ENCODE results near the gene HOMER2. TPM values are rescaled to one million over a fixed set of nuclear protein-coding genes. Genes with fewer than 3 reads are reported as not detected.

Gene HOMER2
- total and polyA plus RNA-seq, 9 of the 15 experiments (the other 6 are each of a cell fraction or from before 2014, with no cell fraction given) = 0.13 to 0.47 (median 0.29) TPM; not detected in 1

- TF ChIP-seq, protein P1, sequence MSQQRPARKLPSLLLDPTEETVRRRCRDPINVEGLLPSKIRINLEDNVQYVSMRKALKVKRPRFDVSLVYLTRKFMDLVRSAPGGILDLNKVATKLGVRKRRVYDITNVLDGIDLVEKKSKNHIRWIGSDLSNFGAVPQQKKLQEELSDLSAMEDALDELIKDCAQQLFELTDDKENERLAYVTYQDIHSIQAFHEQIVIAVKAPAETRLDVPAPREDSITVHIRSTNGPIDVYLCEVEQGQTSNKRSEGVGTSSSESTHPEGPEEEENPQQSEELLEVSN (IDR thresholded peaks at IDR 0.05; ENCODE audit: borderline replicate concordance in 1 of 2, extremely low read depth in 1 of 2, insufficient read depth in 1 of 2, insufficient read length in 1 of 2, low read depth in 1 of 2, low read length in 1 of 2, poor library complexity in 1 of 2, severe bottlenecking in 1 of 2) = peak; percentile 89 to 95
- TF ChIP-seq CREB1 (IDR thresholded peaks at IDR 0.05) (no peak), CREB1 (CRISPR knock-in tag; IDR thresholded peaks at IDR 0.05) (peak; percentile 14; the same call in 1 of the 2 replicates), ZNF79 (CRISPR knock-in tag; IDR thresholded peaks at IDR 0.05; ENCODE audit: low read depth) (no peak), PTRF (tag; IDR thresholded peaks at IDR 0.05) (no peak), EHMT2 (IDR thresholded peaks at IDR 0.05) (peak; percentile 88), HNRNPL (IDR thresholded peaks at IDR 0.05; ENCODE audit: low read depth, low read length) (no peak), ZNF445 (CRISPR knock-in tag; IDR thresholded peaks at IDR 0.05; ENCODE audit: low read depth) (0 out of 2 replicates have a peak, but pooled peaks have one; percentile 36), ZBTB12 (CRISPR knock-in tag; IDR thresholded peaks at IDR 0.05) (no peak), COPS2 (conservative IDR thresholded peaks at IDR 0.05) (no peak), THRAP3 (IDR thresholded peaks at IDR 0.05; ENCODE audit: borderline replicate concordance) (0 out of 2 replicates have a peak, but pooled peaks have one; percentile 49), GABPA (tag; conservative IDR thresholded peaks at IDR 0.05; ENCODE audit: low read depth) (peak; percentile 95), GATAD2B (IDR thresholded peaks at IDR 0.05; ENCODE audit: borderline replicate concordance) (no peak), ZC3H8 (IDR thresholded peaks at IDR 0.05) (no peak), CHCHD3 (CRISPR knock-in tag; IDR thresholded peaks at IDR 0.05) (no peak), ZNF695 (CRISPR knock-in tag; IDR thresholded peaks at IDR 0.05) (no peak), SUPT5H (IDR thresholded peaks at IDR 0.05) (peak; percentile 89), ATF2 (CRISPR knock-in tag; IDR thresholded peaks at IDR 0.05) (no peak), GTF2F1 (IDR thresholded peaks at IDR 0.05; ENCODE audit: low read depth, low read length) (no peak), GATA2 (CRISPR knock-in tag; IDR thresholded peaks at IDR 0.05) (no peak), MCM5 (IDR thresholded peaks at IDR 0.05; ENCODE audit: low read depth) (no peak), KAT7 (CRISPR knock-in tag; IDR thresholded peaks at IDR 0.05; ENCODE audit: borderline replicate concordance) (no peak), TRIM24 (IDR thresholded peaks at IDR 0.05) (no peak), L3MBTL2 (IDR thresholded peaks at IDR 0.05) (peak; percentile 98), ZNF23 (CRISPR knock-in tag; IDR thresholded peaks at IDR 0.05) (no peak), HLTF (IDR thresholded peaks at IDR 0.05) (no peak), CEBPB (tag; IDR thresholded peaks at IDR 0.05) (no peak), FOS (IDR thresholded peaks at IDR 0.05; ENCODE audit: extremely low read depth, insufficient read length) (no peak), ZNF778 (CRISPR knock-in tag; IDR thresholded peaks at IDR 0.05) (no peak)
Observed at GRCh38 chr15:82985688-82986441, 33.3 kb upstream of the HOMER2 start, which contains the start of gene RAMAC (continued).

Data from K562 (cell line).